GM12875 (cell line): ENCODE results near the gene RBBP8.

ENCODE experiments used
- H3K4me3 ChIP-seq: one replicate; pipeline ENCODE4 v1.5.1; 2011; ENCODE audit warnings: low read depth, low read length, control low read depth
- CTCF ChIP-seq: IDR thresholded peaks from 2 replicates; pipeline ENCODE4 v1.5.1; 2011; ENCODE audit warnings: low read depth, mild to moderate bottlenecking, control low read depth, inconsistent platforms, low read length, moderate library complexity, borderline replicate concordance; ENCODE audit not compliant: insufficient read depth

Gene RBBP8

DNA sequence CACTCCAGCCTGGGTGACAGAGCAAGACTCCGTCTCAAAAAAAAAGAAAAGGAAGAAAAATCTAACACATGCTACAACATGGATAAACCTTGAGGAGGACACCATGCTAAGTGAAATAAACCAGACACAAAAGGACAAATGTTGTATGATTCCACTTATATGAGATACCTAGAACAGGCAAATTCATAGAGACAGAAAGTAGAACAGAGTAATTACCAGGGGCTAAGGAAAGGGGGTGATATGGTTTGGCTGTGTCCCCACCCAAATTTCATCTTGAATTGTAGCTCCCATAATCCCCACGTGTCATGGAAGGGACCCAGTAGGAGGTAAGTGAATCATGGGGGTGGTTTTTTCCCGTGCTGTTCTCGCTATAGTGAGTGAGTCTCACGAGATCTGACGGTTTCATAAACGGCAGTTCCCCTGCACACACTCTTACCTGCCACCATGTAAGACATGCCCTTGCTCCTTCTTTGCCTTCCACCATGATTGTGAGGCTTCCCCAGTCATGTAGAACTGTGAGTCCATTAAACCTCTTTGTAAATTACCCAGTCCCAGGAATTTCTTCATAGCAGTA, 110.8 kb downstream of the RBBP8 start:
- TF ChIP-seq CTCF = no peak
- no peak overlapping the region for H3K4me3 ChIP-seq

DNA sequence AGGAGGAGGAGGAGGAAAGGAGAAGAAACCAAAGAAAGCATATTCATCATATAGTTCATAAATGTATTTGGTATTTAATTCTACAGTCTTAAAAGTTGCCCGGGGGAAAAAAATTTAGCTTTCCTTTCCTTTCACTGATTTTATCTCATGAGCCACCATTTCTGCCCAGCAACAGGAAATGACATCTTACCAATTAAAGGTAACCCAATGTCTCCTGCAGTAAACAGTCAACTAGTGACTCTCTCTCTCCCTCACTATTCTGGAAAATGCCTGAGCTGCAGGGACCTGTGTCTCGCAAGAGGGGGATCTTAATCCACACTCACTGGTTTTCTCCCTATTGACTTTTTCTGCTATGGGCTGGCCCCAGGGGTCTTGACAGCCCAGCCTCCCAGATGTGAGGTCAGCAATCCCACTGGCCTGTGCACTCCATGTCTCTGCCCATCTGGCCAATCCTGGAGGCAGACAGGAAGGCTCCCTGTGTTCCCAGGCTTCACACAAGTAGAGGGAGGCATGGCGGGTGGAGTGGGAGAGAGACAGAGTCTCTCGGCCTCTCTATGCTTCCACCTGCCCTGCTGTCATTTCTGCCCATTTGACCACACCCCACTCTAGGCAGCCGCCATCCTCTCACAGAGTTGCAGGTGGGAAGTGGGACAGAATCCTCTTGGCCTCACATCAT, 116.7 kb downstream of the RBBP8 start:
- TF ChIP-seq CTCF = no peak
- H3K4me3 ChIP-seq = no peak overlapping the region

DNA sequence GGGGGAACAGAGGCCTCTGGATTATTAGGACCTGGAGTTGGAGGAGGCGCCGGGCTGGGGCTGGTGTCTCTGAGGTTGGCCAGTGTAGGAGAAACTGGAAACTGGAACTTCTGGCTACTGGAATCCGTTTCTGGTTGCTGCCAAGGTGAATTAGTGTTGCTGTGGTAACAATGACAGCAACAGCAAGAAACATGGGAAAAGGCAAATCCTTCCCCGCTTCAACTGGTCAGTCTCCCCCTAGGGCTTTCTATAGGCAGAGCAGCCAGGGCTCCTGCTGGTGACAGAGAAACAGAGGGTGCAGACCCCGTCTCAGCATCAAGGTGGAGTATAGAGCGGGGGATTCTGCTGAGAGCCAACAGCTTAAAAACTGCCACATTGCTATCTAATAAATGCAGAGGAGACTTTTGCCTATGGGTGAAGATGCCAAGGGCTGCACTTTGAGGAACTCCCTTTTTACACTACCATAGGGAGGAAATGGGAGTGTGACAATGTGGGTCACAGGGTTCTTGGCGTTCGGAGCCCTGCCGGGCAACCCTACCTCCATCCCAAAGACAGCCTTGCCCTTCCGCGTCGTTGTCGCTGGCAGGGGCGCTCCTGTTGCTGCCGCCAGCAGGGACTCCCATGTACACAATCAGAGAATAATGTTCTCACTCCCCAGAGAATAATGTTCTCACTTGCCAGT, 120.8 kb downstream of the RBBP8 start:
- no peak for TF ChIP-seq CTCF

DNA sequence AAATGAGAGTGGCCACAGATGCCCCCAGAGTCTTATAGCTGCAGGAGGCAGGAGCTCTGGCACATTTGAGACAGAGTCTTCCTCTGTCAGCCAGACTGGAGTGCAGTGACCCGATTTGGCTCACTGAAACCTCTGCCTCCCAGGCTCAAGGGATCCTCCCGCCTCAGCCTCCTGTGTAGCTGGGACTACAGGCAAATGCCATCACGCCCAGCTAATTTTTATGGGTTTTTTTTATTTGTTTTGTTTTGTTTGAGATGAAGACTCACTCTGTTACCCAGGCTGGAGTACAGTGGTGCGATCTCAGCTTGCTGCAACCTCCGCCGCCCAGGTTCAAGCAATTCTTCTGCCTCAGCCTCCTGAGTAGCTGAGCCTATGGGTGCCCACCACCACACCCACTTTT, 121.4 kb downstream of the RBBP8 start:
- no peak for TF ChIP-seq CTCF
- no peak overlapping the region for H3K4me3 ChIP-seq

More for the DNA sequence above, 120.8 kb downstream of the RBBP8 start:
- no peak overlapping the region for H3K4me3 ChIP-seq

- TF ChIP-seq CTCF = no peak
- H3K4me3 ChIP-seq = no peak overlapping the region
Observed at GRCh38 chr18:23056315-23056714, 123.2 kb downstream of the RBBP8 start.

DNA sequence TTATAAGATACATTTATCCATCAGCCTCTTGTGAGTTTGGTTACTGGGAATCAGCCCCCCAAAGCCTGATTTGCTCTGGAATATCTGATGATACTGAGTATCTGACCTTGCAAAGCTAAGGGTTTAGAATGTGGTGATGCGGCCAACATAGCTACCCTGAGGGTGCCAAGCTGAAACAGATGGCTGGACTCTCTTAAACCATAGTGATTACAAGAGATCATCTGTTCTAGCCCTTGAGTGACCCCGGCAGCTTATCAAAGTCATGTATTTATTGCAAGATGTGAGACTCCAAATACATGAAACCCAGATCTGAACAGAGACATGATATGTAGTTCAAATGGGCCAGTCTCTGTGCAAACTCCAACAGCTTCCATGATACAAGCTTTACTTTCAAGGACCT, 124.0 kb downstream of the RBBP8 start:
- H3K4me3 ChIP-seq = no peak overlapping the region
- TF ChIP-seq CTCF = no peak

DNA sequence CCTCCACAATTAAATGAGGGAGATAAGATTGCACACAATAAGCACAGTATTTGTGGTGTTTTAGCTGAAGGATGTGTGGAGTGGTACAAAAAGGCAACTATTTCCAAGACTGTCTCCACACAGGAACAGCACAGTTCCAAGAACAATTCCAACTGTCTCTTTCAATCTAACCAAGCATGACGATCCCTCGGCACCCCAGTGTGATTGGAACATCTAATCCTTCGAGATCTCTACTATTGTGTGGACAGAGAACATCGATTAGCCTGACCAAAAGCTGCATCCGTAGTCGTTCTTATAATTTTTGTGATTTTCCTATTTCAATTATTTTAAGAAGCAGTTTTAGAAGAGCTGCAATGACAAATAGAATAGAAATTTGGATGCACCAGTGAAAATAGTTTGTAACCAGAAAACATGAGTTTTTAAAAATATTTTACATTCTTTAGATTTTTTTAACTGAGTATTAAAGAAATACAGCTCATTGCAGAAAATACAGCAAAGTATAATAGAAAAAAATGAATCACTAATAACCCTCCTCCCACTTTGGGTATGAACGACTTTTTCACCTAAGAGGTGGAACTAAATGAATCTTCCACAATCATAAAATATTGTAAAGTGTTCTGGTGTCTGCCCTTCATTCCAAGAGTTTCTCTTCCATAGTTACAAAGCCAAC, 125.8 kb downstream of the RBBP8 start:
- no peak overlapping the region for H3K4me3 ChIP-seq
- no peak for TF ChIP-seq CTCF
